Prostate gland (tissue), 2 donors: ENCODE measurements around the gene OGFOD3. TPM values are rescaled to one million over a fixed set of nuclear protein-coding genes. Genes with fewer than 3 reads are reported as not detected.
"Not testable (repeated sequence)": the region's sequence is repeated elsewhere in the genome, so short reads cannot be mapped to it uniquely, and the experiment has no call there.

Source experiments
- DNase-seq: peaks from one replicate; pipeline ENCODE4 v3.0.0-alpha.2; 2019; ENCODE audit warnings: low spot score
- H3K27ac ChIP-seq, 2 donors: fragments of 200-600 bp; sonication (generic); 2 replicates each; pipeline ENCODE4 v1.5.1; 2017 to 2019
- H3K27me3 ChIP-seq: fragments of 200-600 bp; sonication (generic); replicated peaks from 2 replicates; pipeline ENCODE4 v1.5.1; 2019; ENCODE audit not compliant: insufficient read depth
- H3K36me3 ChIP-seq, 2 donors: fragments of 200-600 bp; sonication (generic); 1 replicate in 1 of 2; 2 replicates in 1 of 2; pipeline versions ENCODE4 v1.5.1 to v1.8.1; 2017 to 2019
- H3K4me1 ChIP-seq: fragments of 200-600 bp; sonication (generic); replicated peaks from 2 replicates; pipeline ENCODE4 v1.5.1; 2019
- H3K4me3 ChIP-seq, 2 donors: fragments of 200-600 bp; sonication (generic); 2 replicates each; pipeline ENCODE4 v1.5.1; 2017 to 2019
- H3K9me3 ChIP-seq: fragments of 200-600 bp; sonication (generic); 2 replicates; pipeline ENCODE4 v1.5.1; 2017
- POLR2A ChIP-seq: fragments of 450-650 bp; IDR thresholded peaks from one replicate; pipeline ENCODE4 v1.6.1; 2016; ENCODE audit warnings: antibody characterized with exemption, mild to moderate bottlenecking
- POLR2AphosphoS5 ChIP-seq: sonication (generic); formaldehyde crosslinking; IDR thresholded peaks from one replicate; pipeline ENCODE4 v1.6.1; 2017; ENCODE audit warnings: antibody characterized with exemption
- WGBS: methylation state at CpG from one replicate; pipeline ENCODE4 v1.1.5; 2018; 5-methylcytosine and 5-hydroxymethylcytosine counted together
- intact Hi-C: fragments of 100-400 bp; cut with DNase I; formaldehyde crosslinking; loops from one replicate; pipeline ENCODE4 v1.14.2; 2022
- total RNA-seq, 2 donors: library from RNA; depleted of rRNA; stranded (reverse); fragments of >200 nt; gene quantifications; one replicate each; pipeline ENCODE4 v1.1.0, GENCODE V29; 2016
- TF ChIP-seq, protein P1 (sequence below), 4 experiments: fragments of 200-600 bp in 2 of 4; fragments of 450-650 bp in 2 of 4; sonication (generic) in 2 of 4; IDR thresholded peaks; 1 replicate in 3 of 4; 2 replicates in 1 of 4; pipeline ENCODE4 v1.5.1; 2016 to 2019; ENCODE audit warnings: antibody characterized with exemption in 4 of 4, mild to moderate bottlenecking in 2 of 4, moderate library complexity in 2 of 4

Gene OGFOD3
- total RNA-seq, 2 donors from 2014 or later = 41.0 to 65.8 TPM

DNA sequence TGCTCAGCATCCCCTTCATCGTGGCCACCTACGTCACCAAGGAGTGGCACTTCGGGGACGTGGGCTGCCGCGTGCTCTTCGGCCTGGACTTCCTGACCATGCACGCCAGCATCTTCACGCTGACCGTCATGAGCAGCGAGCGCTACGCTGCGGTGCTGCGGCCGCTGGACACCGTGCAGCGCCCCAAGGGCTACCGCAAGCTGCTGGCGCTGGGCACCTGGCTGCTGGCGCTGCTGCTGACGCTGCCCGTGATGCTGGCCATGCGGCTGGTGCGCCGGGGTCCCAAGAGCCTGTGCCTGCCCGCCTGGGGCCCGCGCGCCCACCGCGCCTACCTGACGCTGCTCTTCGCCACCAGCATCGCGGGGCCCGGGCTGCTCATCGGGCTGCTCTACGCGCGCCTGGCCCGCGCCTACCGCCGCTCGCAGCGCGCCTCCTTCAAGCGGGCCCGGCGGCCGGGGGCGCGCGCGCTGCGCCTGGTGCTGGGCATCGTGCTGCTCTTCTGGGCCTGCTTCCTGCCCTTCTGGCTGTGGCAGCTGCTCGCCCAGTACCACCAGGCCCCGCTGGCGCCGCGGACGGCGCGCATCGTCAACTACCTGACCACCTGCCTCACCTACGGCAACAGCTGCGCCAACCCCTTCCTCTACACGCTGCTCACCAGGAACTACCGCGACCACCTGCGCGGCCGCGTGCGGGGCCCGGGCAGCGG is 43.6 kb downstream of the OGFOD3 start:
- TF ChIP-seq POLR2AphosphoS5 = no peak
- TF ChIP-seq POLR2A = no peak
- TF ChIP-seq, protein P1, sequence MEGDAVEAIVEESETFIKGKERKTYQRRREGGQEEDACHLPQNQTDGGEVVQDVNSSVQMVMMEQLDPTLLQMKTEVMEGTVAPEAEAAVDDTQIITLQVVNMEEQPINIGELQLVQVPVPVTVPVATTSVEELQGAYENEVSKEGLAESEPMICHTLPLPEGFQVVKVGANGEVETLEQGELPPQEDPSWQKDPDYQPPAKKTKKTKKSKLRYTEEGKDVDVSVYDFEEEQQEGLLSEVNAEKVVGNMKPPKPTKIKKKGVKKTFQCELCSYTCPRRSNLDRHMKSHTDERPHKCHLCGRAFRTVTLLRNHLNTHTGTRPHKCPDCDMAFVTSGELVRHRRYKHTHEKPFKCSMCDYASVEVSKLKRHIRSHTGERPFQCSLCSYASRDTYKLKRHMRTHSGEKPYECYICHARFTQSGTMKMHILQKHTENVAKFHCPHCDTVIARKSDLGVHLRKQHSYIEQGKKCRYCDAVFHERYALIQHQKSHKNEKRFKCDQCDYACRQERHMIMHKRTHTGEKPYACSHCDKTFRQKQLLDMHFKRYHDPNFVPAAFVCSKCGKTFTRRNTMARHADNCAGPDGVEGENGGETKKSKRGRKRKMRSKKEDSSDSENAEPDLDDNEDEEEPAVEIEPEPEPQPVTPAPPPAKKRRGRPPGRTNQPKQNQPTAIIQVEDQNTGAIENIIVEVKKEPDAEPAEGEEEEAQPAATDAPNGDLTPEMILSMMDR (IDR thresholded peaks at IDR 0.05) = no peak
- 51% methylated on average over 72 of the region's 79 CpGs for WGBS

DNA sequence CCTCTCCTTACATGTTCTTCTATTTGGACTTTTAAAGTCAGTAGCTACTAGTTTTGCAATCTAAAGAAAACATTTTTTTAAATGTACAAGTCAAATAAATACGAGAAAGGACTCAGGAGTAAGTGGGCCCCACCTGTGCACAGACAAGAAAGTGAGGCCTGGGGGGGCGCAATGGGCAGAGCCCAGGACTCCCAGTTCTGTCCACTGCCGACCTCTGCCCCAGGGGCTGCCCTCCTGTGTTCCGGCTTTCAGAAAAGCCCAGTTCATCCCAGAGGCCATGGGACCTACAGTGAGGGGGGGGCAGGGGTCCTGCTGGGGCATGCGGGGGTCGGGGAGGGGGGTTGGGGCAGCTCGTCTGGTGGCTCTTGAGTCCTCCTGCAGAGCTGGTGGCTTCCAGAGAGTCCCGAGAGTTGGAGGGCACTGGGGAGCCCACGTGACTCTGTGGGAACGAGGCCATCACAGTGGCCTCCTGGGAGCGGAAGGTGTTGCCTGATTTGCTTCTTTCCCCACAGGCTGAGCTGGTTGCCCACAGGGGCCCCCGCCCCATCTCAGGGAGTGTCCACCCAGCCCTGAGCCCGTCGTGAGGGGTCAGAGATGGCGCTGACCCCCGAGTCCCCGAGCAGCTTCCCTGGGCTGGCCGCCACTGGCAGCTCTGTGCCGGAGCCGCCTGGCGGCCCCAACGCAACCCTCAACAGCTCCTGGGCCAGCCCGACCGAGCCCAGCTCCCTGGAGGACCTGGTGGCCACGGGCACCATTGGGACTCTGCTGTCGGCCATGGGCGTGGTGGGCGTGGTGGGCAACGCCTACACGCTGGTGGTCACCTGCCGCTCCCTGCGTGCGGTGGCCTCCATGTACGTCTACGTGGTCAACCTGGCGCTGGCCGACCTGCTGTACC is 44.4 kb downstream of the OGFOD3 start:
- WGBS = 87% methylated on average over 35 of the region's 37 CpGs
- TF ChIP-seq, protein P1 (IDR thresholded peaks at IDR 0.05) = no peak
- no peak for TF ChIP-seq POLR2AphosphoS5
- no peak for TF ChIP-seq POLR2A
- DNase-seq = no peak
- H3K36me3 ChIP-seq = no peaks in the 10 kb centered on the region
- H3K4me3 ChIP-seq = no peak overlapping the region
- intact Hi-C loops = no loop called here
- no peaks in the 10 kb centered on the region for H3K9me3 ChIP-seq
- peaks cover 4% of the 10 kb centered on the region for H3K4me1 ChIP-seq
- no peak overlapping the region for H3K27ac ChIP-seq
- peaks cover 44% of the 10 kb centered on the region for H3K27me3 ChIP-seq

More for the DNA sequence above, 43.6 kb downstream of the OGFOD3 start:
- DNase-seq = no peak
- Histone ChIP-seq H3K36me3 (no peaks in the 10 kb centered on the region), H3K27ac (no peak overlapping the region), H3K9me3 (no peaks in the 10 kb centered on the region), H3K4me3 (no peak overlapping the region), H3K4me1 (peaks cover 4% of the 10 kb centered on the region), H3K27me3 (peaks cover 44% of the 10 kb centered on the region)
- intact Hi-C loops = no loop called here

DNA sequence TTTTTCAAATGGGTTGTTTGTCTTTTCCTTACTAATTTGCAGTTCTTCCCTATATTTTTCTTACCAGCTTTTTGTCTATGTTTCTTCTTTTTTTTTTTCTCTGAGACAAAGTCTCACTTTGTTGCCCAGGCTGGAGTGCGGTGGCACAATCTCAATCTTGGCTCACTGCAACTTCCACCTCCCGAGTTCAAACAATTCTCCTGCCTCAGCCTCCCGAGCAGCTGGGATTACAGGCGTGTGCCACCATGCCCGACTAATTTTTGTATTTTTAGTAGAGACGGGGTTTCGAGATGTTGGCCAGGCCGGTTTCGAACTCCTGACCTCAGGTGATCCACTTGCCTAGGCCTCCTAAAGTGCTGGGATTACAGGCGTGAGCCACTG is 45.3 kb downstream of the OGFOD3 start:
- 92% methylated on average over 10 of the region's 10 CpGs for WGBS
- H3K4me3 ChIP-seq, H3K4me1 ChIP-seq, H3K27ac ChIP-seq, intact Hi-C loops, H3K36me3 ChIP-seq, H3K9me3 ChIP-seq, DNase-seq: not testable (repeated sequence)
- peaks cover 39% of the 10 kb centered on the region for H3K27me3 ChIP-seq

DNA sequence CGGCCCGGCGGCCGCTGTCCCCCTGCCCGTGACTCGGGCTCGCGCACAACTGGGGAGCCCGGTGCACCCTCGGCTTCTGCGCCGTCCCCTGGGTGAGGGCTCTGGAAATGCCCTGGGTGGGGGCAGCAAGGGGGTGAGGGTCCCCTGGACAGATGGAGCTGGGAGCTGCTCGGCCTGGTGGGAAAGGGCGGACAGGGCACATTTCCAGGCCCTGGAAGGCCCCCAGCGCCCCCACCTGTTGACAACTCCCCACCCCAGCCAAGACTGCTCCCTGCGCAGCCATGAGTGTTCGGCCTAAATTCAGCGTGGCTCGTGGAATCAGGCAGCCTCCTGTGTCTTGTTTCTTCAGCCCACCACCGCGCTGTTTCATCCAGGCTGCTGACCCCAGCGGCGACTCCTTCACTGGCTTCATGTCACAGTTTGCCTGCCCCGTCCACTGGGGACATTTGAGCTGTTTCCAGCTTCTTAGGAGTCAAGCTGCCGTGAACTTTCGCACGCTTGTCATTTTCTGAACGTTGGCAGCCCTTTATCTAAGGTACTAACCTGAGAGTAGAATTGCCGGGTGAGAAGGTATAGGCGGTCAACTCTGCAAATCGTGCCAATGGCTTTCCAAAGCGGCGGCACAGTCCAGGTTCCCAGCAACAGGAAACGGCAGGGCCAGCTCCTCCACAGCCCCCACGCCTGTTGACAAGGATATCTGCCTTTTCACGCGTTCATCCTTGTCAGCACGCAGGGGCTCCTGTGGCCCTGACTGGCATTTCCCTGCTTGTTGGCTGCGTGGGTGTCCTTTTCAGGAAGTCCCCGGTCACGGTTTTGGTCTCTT is 45.9 kb downstream of the OGFOD3 start:
- TF ChIP-seq POLR2AphosphoS5 = no peak
- TF ChIP-seq POLR2A = no peak
- TF ChIP-seq, protein P1 (IDR thresholded peaks at IDR 0.05) = no peak
- peaks cover 37% of the 10 kb centered on the region for H3K27me3 ChIP-seq
- H3K4me1 ChIP-seq = peaks cover 4% of the 10 kb centered on the region
- intact Hi-C loops = no loop called here
- WGBS = 61% methylated on average over 41 of the region's 41 CpGs
- no peaks in the 10 kb centered on the region for H3K9me3 ChIP-seq
- H3K4me3 ChIP-seq = no peak overlapping the region
- no peak for DNase-seq
- no peak overlapping the region for H3K27ac ChIP-seq
- no peaks in the 10 kb centered on the region for H3K36me3 ChIP-seq
